HG03064 (cell line): ENCODE data around the gene TAF11L13.
"Not testable (repeated sequence)": the region's sequence is repeated elsewhere in the genome, so short reads cannot be mapped to it uniquely, and the experiment has no call there.

ENCODE experiments used
- ATAC-seq: cut with Tn5 transposase; IDR thresholded peaks from one replicate; pipeline ENCODE4 v1.9.1; 2021; ENCODE audit warnings: low read depth; ENCODE audit not compliant: unreplicated experiment

The TAF11L13 gene

GRCh38 chr5:17631788-17632187 lies at the start of gene TAF11L13:
TSS of gene TAF11L13 (plus strand) at chr5:17632088.
- ATAC-seq = not testable (repeated sequence)

GRCh38 chr5:17585658-17586057 lies 46.2 kb upstream of the TAF11L13 start, which contains the start of gene TAF11L7:
TSS of gene TAF11L7 (minus strand) at chr5:17585758.
- not testable (repeated sequence) for ATAC-seq

GRCh38 chr5:17590860-17591259 lies 41.0 kb upstream of the TAF11L13 start, which contains the start of gene TAF11L8:
TSS of gene TAF11L8 (minus strand) at chr5:17590960.
- ATAC-seq = not testable (repeated sequence)

- ATAC-seq = not testable (repeated sequence)
Measured at GRCh38 chr5:17594255-17594654, 37.6 kb upstream of the TAF11L13 start, which contains the start of gene TAF11L9. TSS of gene TAF11L9 (minus strand) at chr5:17594394.

- not testable (repeated sequence) for ATAC-seq
Measured at GRCh38 chr5:17597728-17598127, 34.2 kb upstream of the TAF11L13 start, which contains the start of gene TAF11L10. TSS of gene TAF11L10 (minus strand) at chr5:17597828.

- ATAC-seq = not testable (repeated sequence)
Measured at GRCh38 chr5:17603880-17604279, 28.0 kb upstream of the TAF11L13 start, which contains the start of gene TAF11L11. TSS of gene TAF11L11 (plus strand) at chr5:17604183.

- no peak for ATAC-seq
Measured at GRCh38 chr5:17604951-17605350, 26.9 kb upstream of the TAF11L13 start.

- ATAC-seq = not testable (repeated sequence)
Measured at GRCh38 chr5:17607461-17607860, 24.4 kb upstream of the TAF11L13 start.

GRCh38 chr5:17610092-17610491 lies 21.8 kb upstream of the TAF11L13 start, which contains the start of gene TAF11L12:
TSS of gene TAF11L12 (plus strand) at chr5:17610392.
- not testable (repeated sequence) for ATAC-seq

- no peak for ATAC-seq
Measured at GRCh38 chr5:17614872-17615605, 16.8 kb upstream of the TAF11L13 start.

- ATAC-seq = no peak
Measured at GRCh38 chr5:17619354-17619753, 12.5 kb upstream of the TAF11L13 start.

- no peak for ATAC-seq
Measured at GRCh38 chr5:17620627-17621026, 11.3 kb upstream of the TAF11L13 start.

- ATAC-seq = no peak
Measured at GRCh38 chr5:17625686-17626085, 6.2 kb upstream of the TAF11L13 start.

- no peak for ATAC-seq
Measured at GRCh38 chr5:17634160-17634559, 2.3 kb downstream of the TAF11L13 start, which contains the start of gene TAF11L14. TSS of gene TAF11L14 (plus strand) at chr5:17634460.

- not testable (repeated sequence) for ATAC-seq
Measured at GRCh38 chr5:17649232-17649631, 17.3 kb downstream of the TAF11L13 start.

- not testable (repeated sequence) for ATAC-seq
Measured at GRCh38 chr5:17655201-17655759, 23.4 kb downstream of the TAF11L13 start.

GRCh38 chr5:17655921-17656320 lies 24.0 kb downstream of the TAF11L13 start:
- ATAC-seq = no peak

- no peak for ATAC-seq
Measured at GRCh38 chr5:17663182-17663581, 31.3 kb downstream of the TAF11L13 start.

GRCh38 chr5:17665836-17666235 lies 33.9 kb downstream of the TAF11L13 start:
- no peak for ATAC-seq

- ATAC-seq = no peak
Measured at GRCh38 chr5:17666726-17667235, 34.9 kb downstream of the TAF11L13 start.

- ATAC-seq = no peak
Measured at GRCh38 chr5:17670353-17670752, 38.5 kb downstream of the TAF11L13 start.
